Measurements from ENCODE around the gene MEPCE. TPM values are rescaled to one million over a fixed set of nuclear protein-coding genes. Genes with fewer than 3 reads are reported as not detected.

The MEPCE gene
- polyA plus RNA-seq, 1 experiment: 9.1 TPM

GRCh38 chr7:100476903-100477870, 47.6 kb downstream of the MEPCE start:
- ChIA-PET POLR2A (interaction anchor here (0.6 to 2.2 kb wide), 6 partner anchors 11 to 109 kb away, joined by 3 to 15 read pairs (median 6); partner anchors contain the start of genes FBXO24, LRCH4 and ZCWPW1), CTCF (interaction anchor here (0.5 to 3.4 kb wide), 7 partner anchors 8 to 362 kb away, joined by 3 to 15 read pairs (median 4); no protein-coding TSS in a partner anchor)
- DNase-seq (ENCODE audit: low read depth, low spot score): no peak
- no peak overlapping the region for H3K27ac ChIP-seq (ENCODE audit: low read depth, low read length)
- TF ChIP-seq CTCF (IDR thresholded peaks at IDR 0.05; ENCODE audit: low read depth, low read length): peak; percentile 30; the same call in 1 of the 2 replicates
- H3K27me3 ChIP-seq (ENCODE audit: control insufficient read depth, insufficient read depth, low read length): no peaks in the 10 kb centered on the region
- H3K9me3 ChIP-seq (ENCODE audit: control insufficient read depth, insufficient read depth, low read length): peaks cover 5% of the 10 kb centered on the region; the same call in 1 of the 2 replicates
- H3K4me3 ChIP-seq (ENCODE audit: low read depth, low read length): peak overlapping the region; percentile 94

- ChIA-PET CTCF (interaction anchor here (1.5 to 2.0 kb wide), 2 partner anchors 9 to 12 kb away, joined by 3 to 7 read pairs; no protein-coding TSS in a partner anchor), POLR2A (interaction anchor here (0.6 to 2.2 kb wide), 6 partner anchors 12 to 108 kb away, joined by 3 to 15 read pairs (median 4); partner anchors contain the start of genes FBXO24, LRCH4 and ZCWPW1)
- no peak for TF ChIP-seq CTCF (IDR thresholded peaks at IDR 0.05; ENCODE audit: low read depth, low read length)
- Histone ChIP-seq H3K9me3 (ENCODE audit: control insufficient read depth, insufficient read depth, low read length) (peaks cover 5% of the 10 kb centered on the region; the same call in 1 of the 2 replicates), H3K27me3 (ENCODE audit: control insufficient read depth, insufficient read depth, low read length) (no peaks in the 10 kb centered on the region), H3K27ac (ENCODE audit: low read depth, low read length) (no peak overlapping the region), H3K4me3 (ENCODE audit: low read depth, low read length) (peak overlapping the region; percentile 94)
- no peak for DNase-seq (ENCODE audit: low read depth, low spot score)
Measured at GRCh38 chr7:100477871-100478267, 48.2 kb downstream of the MEPCE start.

DNA sequence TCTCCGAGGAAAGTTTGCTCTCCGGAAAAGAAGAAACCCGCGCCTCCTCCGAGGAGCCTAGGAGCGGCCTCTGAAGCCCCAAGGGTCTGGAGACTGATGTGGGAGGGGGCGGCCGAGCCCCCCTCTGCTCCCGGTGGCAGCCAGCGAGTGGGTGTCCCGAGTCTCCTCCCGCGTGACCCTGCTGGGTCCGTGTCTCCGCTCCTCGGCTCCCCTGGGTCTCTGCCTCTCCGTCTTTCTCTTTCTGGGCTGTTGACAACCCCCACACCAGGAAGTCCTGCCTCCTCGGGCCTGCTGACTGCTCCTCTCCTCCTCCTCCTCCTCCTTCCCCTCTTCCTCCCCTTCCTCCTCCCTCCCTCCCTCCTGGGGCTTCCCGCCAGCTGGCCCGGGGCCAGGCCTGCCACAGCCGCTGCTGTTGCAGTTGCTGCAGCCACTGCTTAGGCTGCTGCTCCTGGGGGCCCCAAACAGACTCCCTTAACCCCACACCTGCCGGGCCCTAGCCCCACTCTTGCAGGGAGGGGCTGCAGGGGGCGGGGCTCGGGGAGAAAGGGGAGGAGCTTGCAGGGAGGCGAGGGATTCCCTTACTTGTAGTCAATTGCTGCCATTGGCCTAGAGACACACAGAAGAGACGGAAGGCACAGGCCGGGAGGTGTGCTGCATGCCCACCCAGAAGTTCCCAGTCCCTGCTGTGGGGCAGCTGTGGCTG, 49.5 kb downstream of the MEPCE start, which contains the start of gene TSC22D4:
Gene TSC22D4 (minus strand): TSS at position 257 of the 703 bp plus-strand sequence. CDS start 1,176 bp downstream, outside the sequence.
- peak within 1 kb of the TSS; percentile 94 for H3K4me3 ChIP-seq (ENCODE audit: low read depth, low read length)
- peak; percentile 81 for DNase-seq (ENCODE audit: low read depth, low spot score)
- POLR2A ChIA-PET: interaction anchor here (0.6 to 2.2 kb wide), 10 partner anchors 11 to 196 kb away, joined by 3 to 15 read pairs (median 3); partner anchors contain the start of genes FBXO24, MOSPD3, PCOLCE and ZCWPW1
- CTCF ChIA-PET: interaction anchor here (0.9 to 2.0 kb wide), 7 partner anchors 10 to 80 kb away, joined by 3 to 10 read pairs (median 5); no protein-coding TSS in a partner anchor
- H3K27ac ChIP-seq (ENCODE audit: low read depth, low read length): peak within 1 kb of the TSS; percentile 68
- H3K9me3 ChIP-seq (ENCODE audit: control insufficient read depth, insufficient read depth, low read length): peaks cover 5% of the 10 kb centered on the region; the same call in 1 of the 2 replicates
- no peaks in the 10 kb centered on the region for H3K27me3 ChIP-seq (ENCODE audit: control insufficient read depth, insufficient read depth, low read length)
- no peak for TF ChIP-seq CTCF (IDR thresholded peaks at IDR 0.05; ENCODE audit: low read depth, low read length)

DNA sequence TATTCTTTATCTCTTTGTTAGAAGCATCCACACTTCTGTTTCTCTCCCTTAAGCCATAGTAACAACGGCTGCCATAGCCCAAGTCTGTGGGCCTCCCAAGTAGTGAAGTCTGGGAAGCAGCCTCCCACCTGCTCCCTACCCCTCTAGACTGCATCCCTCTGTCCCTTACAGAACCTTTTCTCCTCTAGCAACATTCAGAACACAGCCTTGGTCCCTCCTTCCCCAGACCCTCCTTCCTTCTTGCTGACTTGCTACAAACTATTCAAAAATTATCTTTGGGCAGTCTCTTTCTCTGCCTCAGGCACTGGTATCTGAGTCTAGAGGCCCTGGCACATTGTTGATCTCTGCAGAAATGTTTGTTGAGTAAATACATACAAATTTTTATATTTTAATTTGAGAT, 51.8 kb downstream of the MEPCE start:
- ChIA-PET CTCF (interaction anchor here (0.5 to 1.9 kb wide), 9 partner anchors 12 to 103 kb away, joined by 3 to 20 read pairs (median 8); no protein-coding TSS in a partner anchor), POLR2A (no interaction called here)
- no peak for DNase-seq (ENCODE audit: low read depth, low spot score)
- TF ChIP-seq CTCF (IDR thresholded peaks at IDR 0.05; ENCODE audit: low read depth, low read length): no peak
- Histone ChIP-seq H3K4me3 (ENCODE audit: low read depth, low read length) (no peak overlapping the region), H3K9me3 (ENCODE audit: control insufficient read depth, insufficient read depth, low read length) (peaks cover 5% of the 10 kb centered on the region; the same call in 1 of the 2 replicates), H3K27me3 (ENCODE audit: control insufficient read depth, insufficient read depth, low read length) (no peaks in the 10 kb centered on the region), H3K27ac (ENCODE audit: low read depth, low read length) (no peak overlapping the region)
